NCI-H2081 (cell line): ENCODE measurements around the gene SLC26A5.
A peak's percentile ranks its signal among the peaks of the same experiment; 100 is the strongest.
"Not testable (repeated sequence)": the region's sequence is repeated elsewhere in the genome, so short reads cannot be mapped to it uniquely, and the experiment has no call there.

Source experiments
- DNase-seq, 2 experiments: peaks; one replicate each; lab custom pipeline; 2025; lab: John Stamatoyannopoulos, UW

The SLC26A5 gene

DNA sequence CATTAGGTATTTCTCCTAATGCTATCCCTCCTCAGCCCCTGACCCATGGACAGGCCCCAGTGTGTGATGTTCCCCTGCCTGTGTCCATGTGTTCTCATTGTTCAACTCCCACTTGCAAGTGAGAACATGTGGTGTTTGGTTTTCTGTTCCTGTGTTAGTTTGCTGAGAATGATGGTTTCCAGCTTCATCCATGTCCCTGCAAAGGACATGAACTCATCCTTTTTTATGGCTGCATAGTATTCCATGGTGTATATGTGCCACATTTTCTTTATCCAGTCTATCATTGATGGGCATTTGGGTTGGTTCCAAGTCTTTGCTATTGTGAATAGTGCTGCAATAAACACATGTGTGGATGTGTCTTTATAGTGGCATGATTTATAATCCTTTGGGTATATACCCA is 46.3 kb downstream of the SLC26A5 start:
- DNase-seq, result not testable (repeated sequence)

DNA sequence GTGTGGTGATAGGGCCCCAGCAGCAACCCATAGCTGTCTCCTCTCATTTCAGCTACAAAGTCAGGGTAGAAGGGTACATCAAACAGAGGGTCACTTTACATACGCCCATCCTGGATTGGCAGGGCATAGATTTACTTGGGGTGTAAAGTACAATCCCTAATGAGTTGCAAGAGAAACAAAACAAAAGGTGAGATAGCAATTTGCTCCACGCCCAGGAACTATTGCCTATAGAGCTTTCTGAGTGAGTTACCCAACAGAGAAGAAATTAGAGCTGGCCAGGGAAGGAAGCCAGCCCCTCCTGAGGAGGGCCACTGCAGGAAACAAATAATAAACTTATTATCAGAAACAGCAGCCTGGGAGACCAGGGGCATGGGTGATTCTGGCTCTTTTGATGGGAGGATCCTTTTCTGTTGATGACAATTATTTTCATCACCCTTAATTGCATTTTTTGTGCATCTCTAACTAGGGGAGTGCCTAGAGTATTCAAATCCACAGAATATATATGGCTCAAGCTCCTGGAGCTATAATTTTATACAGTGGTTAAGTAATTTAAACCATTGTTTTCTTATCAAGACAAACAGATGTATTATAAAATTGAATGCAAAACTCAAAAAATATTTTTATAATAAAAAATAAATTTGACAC is 47.4 kb downstream of the SLC26A5 start:
- no peak for DNase-seq

DNA sequence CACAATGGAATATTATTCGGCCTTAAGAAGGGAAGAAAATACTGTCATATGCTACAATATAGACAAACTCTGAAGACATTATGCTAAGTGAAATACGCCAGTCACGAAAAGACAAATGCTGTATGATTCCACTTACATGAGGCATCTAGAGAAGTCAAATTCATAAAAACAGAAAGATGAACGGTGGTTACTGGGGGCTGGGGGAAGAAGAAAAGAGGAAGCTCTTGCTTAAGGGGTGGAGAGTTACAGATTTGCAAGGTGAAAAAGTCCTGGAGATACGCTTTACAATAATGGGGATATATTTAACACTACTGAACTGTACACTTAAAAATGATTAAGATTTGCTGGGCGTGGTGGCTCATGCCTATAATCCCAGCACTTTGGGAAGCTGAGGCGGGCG is 49.5 kb downstream of the SLC26A5 start:
- DNase-seq, result no peak

DNA sequence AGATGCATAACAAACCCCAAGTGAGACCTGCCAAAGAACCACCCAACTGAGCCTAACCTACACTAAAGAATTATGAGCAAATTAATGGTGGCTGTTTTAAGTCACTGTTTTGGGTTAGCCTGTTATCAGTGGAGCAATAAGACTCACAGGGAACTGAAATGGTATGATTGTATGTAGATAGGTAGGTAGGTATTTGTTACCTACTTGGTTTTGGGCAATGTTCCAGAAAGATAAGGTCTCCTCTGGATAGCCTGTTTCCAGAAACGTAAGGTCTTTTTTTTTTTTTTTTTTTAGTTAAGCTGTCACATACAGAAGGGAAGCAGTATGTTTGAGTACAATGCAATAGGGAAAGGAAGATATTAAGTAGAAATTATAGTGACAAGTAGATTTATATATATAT is 50.9 kb downstream of the SLC26A5 start:
- DNase-seq, result no peak

DNA sequence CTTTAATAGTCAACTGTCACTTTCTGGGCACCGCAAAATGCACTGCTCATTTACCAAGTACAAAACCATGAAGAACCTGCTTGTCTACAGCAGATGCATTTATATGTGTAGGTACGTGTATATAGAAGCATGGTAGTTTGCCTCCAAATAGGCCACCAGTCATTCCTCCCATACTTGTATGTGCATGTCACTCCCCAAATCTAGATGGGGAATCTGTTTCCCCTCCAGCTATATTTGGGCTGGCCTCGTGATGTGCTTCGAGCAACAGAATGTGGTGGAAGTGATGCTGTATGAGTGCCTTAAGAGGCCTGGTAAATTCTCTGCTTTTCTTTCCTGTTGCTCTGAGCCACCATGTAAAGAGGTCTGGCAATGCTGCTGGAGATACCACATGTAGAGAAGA is 51.4 kb downstream of the SLC26A5 start:
- no peak for DNase-seq

DNA sequence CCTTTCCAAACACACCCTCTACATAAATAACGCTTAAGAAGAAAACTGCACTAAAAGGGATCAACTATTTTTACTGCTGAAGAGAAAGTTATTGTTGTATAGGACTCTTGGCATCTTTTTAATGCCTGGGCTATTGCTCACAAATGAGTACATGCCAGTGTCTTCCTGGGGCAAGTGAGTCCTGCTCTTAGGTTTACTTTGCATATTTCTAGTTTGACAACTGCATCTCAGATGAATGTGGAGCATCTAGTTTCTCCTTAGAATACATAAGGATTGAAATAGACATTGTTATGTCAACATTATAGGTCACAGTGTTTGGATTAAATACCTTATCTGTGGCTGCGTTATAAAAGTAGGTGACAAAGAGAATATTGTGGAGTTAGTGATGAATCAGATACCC is 54.0 kb downstream of the SLC26A5 start:
- no peak for DNase-seq

DNA sequence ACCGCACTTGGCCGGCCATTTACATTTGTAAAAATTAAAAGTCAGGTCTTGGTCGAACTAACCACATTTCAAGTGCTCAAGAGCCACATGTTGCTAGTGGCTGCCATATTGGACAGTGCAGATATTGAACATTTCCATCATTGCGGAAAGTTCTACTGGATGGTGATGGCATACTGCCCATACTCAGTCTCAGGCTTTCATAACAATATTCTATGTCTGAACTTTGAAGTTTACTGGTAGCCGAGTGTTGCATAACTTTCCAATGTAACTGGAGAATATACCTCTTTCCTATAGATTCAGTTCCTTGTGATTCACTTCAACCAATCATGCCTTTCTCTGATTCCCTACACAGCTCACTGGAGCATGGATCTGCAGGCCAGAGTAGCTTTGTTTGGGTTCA is 54.9 kb downstream of the SLC26A5 start:
- DNase-seq, result no peak

DNA sequence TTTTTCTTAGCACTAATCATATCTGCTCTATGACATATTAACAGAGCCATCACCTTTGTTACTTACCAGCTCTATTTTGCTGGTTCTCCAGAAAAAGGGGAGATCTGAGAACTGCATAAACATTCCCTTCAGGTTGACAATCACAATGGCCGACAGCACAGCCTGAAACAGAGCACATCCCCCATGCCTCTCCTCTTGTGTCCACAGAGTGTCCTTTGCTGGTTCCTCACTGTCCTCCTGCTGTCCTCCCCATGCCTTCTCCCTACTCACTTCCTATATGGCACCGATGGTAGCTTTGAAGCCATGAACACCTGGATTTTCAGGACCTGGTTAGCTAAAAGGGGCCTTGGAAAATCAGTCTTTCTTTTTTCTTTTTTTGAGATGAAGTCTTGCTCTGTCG is 56.7 kb downstream of the SLC26A5 start:
- no peak for DNase-seq

DNA sequence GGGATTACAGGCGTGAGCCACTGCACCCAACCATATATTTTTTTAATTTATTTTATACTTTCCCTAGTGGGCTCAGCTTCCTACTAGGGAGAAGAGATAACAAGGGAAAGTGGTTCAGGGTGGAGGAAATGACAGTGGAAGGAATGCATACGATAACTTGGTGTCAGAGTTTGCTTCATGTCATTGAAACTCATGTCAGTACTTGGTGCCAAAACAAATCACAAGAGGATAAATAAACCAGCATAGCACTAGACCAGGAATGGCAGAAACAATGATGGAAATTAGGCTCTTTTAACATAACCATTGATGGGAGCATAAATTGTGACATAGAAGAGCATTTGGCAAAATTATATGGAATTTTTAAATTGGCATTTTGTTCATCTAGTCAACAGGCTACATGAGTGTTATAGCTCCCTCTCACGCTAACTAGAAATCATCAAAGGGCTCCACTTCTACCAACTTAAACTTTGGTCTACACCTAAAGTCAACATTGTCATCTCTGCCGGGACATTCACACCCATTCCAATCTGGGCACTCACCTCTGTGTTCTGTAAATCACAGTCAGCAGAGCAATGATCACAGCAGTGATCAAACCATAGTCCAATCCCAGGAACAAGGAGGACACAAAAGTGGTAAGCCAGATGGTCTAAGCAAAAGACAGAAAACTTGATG is 57.4 kb downstream of the SLC26A5 start:
- no peak for DNase-seq

DNA sequence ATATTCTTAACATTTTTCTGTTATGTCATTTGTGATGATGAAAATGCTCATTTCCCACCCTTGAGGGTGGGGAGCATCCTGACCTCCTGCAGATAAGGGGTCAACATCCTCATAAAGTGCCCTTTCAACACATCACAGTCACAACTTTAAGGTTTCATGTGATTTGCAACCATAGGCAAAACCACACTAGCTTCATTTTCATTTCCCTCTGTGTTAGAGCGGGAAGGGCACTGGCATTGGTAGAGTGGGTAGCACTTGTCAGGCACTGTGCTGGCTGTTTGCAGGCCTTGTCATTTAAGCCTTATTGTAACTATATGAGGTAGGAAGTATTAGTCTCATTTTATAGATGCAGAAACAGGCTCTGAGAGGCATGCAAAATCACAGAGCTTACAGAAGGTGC is 58.8 kb downstream of the SLC26A5 start:
- DNase-seq, result no peak

DNA sequence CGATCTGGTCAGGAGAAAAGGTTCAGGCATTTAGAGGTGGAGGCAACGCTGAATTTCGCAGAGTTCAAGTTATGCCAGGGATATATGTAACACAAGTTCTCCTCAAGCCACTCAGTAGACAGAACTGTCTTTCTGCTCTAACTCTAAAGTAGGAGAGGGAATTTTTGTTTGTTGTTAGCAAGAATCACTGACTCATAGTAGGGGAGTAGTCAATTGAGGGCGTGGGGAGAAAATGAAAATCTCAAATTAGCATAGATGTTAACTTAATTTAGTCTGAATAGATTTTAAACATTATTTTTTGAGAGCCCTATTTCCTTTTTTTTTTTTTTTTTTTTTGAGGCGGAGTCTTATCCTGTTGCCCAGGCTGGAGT is 64.0 kb downstream of the SLC26A5 start:
- no peak for DNase-seq

DNA sequence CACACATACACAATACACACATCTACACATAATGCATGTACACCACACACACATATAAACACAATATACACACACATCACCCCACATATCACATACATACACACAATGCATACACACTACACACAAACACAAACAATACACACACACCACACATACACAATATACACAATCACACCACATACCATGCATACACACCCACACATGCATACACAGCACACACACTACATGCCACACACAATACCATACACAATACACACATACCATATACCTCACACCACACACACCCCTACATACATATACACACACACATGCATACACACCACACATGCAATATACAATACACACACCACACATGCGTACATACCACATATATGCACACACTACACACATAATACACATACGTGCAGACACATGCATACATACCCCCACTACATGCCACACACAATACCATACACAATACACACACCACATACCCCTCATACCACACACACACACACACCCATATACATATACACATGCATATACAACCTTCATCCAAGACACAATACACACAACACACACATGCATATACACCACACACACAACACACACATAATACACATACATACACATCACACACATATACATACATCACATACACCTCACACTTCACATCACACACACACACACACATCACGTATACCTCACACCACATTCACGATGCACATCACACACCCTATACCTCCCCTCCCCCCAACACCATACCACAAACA is 64.6 kb downstream of the SLC26A5 start:
- DNase-seq, result no peak

DNA sequence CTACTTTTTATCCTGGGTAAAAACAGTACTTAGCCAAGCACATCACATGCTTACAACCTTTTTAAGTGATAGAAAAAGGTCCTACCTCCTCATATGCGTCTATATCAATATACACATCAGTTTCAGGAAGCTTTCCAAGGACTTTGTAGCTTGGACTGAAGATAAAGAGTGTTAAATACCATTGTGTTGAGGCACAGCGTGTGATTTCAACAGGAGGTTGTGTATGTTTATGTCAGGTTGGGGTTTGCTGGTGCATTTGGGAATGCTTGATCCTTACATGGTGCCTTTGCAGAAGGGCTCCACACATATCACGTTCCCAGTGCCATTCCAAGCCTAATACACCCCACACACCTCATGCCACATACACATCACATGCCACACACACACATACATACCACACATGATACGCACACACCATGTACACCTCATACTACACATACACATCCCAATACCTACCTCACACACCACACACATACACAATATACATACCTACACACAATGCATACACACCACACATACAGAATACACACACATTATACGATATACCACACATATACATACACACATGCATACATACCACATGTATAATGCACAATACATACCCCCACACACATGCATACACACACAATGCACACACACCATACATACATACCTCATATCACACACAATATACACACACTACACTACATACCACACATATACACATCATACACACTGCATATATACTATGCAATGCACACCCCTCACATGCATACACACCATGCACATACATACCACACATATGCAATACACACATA is 65.4 kb downstream of the SLC26A5 start:
- DNase-seq, result no peak

DNA sequence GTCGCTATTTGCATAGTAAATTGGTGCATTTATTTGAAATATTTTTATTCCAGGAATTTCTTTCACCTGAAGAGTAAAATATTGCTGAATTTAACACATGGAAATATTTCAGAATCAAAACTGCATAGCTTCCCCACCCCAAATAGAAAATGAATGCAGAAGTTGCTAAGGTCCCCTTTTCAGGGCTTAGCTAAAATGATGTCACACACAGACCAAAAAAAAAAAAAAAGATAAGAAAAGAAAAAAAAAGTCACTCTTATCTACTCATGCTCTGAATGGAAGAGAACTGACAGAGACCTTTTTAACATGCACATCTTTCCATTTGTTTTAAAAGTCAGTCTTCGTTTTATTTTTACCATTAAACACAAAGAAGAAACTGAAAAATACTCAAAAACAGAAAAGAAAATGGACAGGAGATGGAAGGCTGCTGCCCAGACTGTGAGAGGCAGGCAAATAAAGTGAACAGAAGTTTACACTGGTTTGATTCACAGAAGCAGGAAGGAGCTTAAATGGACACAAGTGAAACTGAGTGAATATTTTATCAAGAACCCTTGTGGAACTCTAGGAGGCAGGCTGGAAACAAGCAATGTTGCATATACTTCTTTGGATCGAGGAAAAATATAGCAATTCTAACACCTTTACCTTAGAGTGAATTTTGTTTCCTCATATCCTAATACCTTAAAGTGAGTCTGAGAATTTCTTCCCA is 66.6 kb downstream of the SLC26A5 start:
- no peak for DNase-seq

DNA sequence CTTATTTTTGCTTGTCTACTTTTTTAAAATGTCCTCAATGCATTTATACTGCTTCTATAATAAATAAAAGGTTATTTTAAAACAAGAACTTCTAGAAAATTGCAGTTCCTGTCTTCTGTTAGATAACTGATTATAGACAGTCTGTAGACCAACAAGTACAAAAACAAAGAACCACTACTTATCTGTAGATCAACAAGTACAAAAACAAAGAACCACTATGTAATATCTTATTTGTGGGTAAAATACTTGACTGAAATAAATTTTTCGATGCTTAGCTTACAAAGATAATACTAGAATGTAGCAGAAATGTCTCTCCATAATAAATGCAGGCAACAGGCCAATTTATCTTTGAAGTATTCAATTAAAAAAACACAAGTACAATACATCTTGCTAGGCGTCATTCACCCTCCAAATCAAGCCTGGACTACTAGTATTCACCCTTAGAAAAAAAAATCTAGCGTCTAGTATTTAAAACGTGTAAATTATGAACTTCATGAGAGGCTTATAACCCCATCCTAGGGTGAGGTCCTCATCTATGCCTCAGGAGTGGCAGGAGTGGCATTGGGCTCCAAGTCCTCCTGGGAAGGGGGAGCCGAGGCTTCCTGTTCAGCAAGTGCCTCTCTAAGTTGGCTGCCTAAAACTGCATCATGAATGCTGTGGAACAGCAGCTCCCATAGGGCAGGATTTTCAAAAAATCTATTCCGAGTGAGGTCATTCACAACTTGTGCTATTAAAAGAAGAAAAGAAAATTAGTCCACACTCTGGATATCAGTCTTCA is 72.0 kb downstream of the SLC26A5 start:
- DNase-seq, result no peak

DNA sequence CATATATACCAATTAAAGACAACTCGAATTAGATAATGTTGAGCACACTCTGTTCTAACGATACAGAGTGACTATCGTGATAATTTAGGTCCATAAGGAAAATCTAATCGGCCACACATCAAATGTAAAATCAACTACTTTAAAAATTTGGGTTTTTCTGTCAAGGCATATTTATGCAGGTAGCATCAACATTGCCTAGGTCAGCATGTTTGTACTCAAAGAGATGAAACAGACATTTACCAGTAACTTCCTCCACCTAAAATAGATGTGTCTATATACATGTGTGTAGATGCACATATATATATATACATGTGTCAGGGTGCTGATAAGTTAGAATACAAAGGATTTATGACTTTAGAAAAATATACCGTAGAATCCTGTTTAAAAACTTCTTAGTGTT is 76.6 kb downstream of the SLC26A5 start:
- no peak for DNase-seq

DNA sequence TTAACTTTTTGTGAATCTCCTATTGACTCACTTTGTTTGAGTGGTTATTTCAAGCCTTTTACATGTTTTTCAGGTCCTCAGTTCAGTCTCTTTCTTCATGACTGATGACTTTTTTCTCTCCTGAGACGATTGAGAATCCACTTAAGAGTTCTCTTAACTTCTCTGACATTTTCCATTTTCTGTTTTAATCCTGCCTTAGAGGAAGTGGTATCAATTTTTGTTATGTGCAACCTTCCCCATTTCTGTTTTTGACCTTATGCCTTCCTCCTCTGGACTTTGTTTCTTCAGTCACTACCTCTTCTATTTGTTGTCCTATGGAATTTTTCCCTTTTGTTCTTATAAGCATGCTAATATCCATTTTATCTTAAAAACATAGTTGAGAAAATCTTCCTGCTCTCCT is 96.2 kb downstream of the SLC26A5 start:
- DNase-seq, result no peak

DNA sequence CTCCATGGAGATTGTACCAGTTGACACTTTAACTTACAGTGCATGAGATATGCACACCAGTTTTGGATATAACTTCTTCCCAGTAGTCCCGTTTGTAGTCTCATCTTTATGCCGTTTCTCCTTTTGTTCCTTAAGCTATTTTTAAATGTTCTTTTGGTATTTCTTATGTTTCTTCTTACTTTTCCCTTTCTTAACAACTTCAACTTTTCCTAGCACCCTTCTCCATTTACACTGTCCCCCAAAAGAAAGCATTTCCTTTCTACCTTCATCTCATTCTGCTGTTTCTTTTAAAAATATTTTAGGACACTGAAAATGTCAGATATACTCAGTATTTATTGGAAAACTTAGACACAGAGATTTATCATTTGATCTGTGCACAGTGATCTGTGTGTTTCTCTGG is 97.0 kb downstream of the SLC26A5 start:
- no peak for DNase-seq

DNA sequence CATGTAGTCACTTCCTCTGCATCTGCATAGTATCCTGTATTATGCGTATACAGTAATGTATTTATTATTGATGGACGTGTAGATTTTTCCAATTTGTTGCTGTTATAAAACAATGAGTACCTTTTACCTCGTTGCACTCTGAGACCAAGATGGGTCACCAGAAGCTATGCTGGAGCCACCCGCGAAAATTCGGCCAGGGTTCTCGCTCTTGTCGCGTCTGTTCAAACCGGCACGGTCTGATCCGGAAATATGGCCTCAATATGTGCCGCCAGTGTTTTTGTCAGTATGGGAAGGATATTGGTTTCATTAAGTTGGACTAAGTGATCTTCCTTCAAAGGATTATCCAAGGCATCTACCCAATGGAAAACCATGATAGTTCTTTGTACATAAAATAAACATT is 97.6 kb downstream of the SLC26A5 start:
- DNase-seq, result no peak

DNA sequence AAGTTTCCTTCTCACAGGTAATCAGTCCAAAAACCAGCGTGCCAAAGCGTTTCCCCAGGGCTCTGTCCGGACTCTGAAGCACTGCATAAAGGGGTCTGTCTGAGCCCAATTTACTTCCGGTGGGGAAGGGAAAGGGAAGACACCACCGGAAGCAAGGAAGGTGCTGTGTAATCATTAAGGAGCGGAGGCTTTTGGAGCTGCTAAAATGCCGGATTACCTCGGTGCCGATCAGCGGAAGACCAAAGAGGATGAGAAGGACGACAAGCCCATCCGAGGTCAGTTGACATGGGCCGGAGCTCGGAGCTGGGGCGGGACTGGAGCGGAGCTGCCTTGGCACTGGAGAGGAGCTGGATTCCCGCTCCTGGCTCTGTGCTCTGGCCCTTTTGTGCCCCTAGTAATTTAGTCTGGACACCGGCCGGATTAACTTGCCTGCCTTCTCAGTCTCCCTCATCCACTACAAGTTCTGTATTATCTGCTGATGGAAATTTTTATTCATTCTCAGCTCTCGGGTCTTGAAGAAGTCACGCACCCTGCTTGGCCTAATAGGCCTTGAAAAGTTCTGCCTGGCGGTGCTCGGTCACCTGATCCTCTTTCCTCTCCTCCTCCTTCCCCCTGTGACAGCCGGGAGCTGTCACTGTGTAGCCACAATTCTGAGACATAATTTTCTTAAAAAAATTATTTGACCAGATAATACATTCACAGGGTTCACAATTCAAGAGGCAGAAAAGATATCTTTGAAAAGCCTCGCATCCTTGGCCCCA is 98.3 kb downstream of the SLC26A5 start, which contains the start of gene PSMC2:
PSMC2 (plus strand) TSS at position 137 of the 761 bp plus-strand sequence; CDS start at position 206, 69 bp downstream.
- peak; percentile 93 to 97 for DNase-seq
